H9 (cell line): ENCODE data around the gene C16orf87. TPM values are rescaled to one million over a fixed set of nuclear protein-coding genes. Genes with fewer than 3 reads are reported as not detected.

Experiments used
- DNase-seq: peaks from one replicate; pipeline ENCODE4 v3.0.0-alpha.2; 2017
- H2AFZ ChIP-seq: one replicate; pipeline ENCODE4 v1.6.1; 2013; ENCODE audit warnings: mild to moderate bottlenecking, low read length, control low read depth, moderate library complexity
- H2AK5ac ChIP-seq: 2 replicates; pipeline ENCODE4 v1.6.1; 2013; ENCODE audit warnings: low read length, control low read depth, mixed read lengths; ENCODE audit not compliant: insufficient read length
- H2BK120ac ChIP-seq: one replicate; pipeline ENCODE4 v1.6.1; 2013; ENCODE audit warnings: low read depth, mild to moderate bottlenecking, low read length, control low read depth, inconsistent platforms; ENCODE audit not compliant: poor library complexity, severe bottlenecking
- H2BK12ac ChIP-seq: 2 replicates; pipeline ENCODE4 v1.6.1; 2013; ENCODE audit warnings: low read length, control low read depth, mixed read lengths, low read depth; ENCODE audit not compliant: insufficient read length
- H2BK15ac ChIP-seq: 2 replicates; pipeline ENCODE4 v1.6.1; 2013; ENCODE audit warnings: low read depth, low read length, control low read depth
- H2BK20ac ChIP-seq: one replicate; pipeline ENCODE4 v1.6.1; 2013; ENCODE audit warnings: low read depth, mild to moderate bottlenecking, low read length, control low read depth, inconsistent platforms; ENCODE audit not compliant: poor library complexity, severe bottlenecking
- H2BK5ac ChIP-seq: 2 replicates; pipeline ENCODE4 v1.6.1; 2013; ENCODE audit warnings: low read length, control low read depth, mixed read lengths; ENCODE audit not compliant: insufficient read length
- H3K14ac ChIP-seq: 2 replicates; pipeline ENCODE4 v1.6.1; 2013; ENCODE audit warnings: low read length, control low read depth; ENCODE audit not compliant: insufficient read depth
- H3K18ac ChIP-seq: 2 replicates; pipeline ENCODE4 v1.6.1; 2013; ENCODE audit warnings: low read depth, mild to moderate bottlenecking, mixed read lengths, low read length, control low read depth; ENCODE audit not compliant: insufficient read length
- H3K23ac ChIP-seq: 2 replicates; pipeline ENCODE4 v1.6.1; 2013; ENCODE audit warnings: low read length, control low read depth, mixed read lengths, low read depth; ENCODE audit not compliant: insufficient read length
- H3K23me2 ChIP-seq: 2 replicates; pipeline ENCODE4 v1.6.1; 2013; ENCODE audit warnings: low read depth, mild to moderate bottlenecking, mixed read lengths, low read length, control low read depth; ENCODE audit not compliant: insufficient read length, poor library complexity, severe bottlenecking
- H3K27ac ChIP-seq: 2 replicates; pipeline ENCODE4 v1.5.1; 2013; ENCODE audit warnings: low read length, control low read depth, mixed read lengths, low read depth; ENCODE audit not compliant: insufficient read length
- H3K27me3 ChIP-seq: 2 replicates; pipeline ENCODE4 v1.6.1; 2013; ENCODE audit warnings: low read length, control low read depth, inconsistent platforms; ENCODE audit not compliant: insufficient read depth
- H3K4ac ChIP-seq: 2 replicates; pipeline ENCODE4 v1.6.1; 2013; ENCODE audit warnings: low read depth, mild to moderate bottlenecking, control low read depth, inconsistent platforms, low read length, moderate library complexity
- H3K4me1 ChIP-seq: 2 replicates; pipeline ENCODE4 v1.6.1; 2013; ENCODE audit warnings: low read length, control low read depth, inconsistent platforms; ENCODE audit not compliant: insufficient read depth
- H3K4me2 ChIP-seq: 2 replicates; pipeline ENCODE4 v1.6.1; 2013; ENCODE audit warnings: low read length, control low read depth, mixed read lengths; ENCODE audit not compliant: insufficient read length, insufficient read depth
- H3K56ac ChIP-seq: 2 replicates; pipeline ENCODE4 v1.6.1; 2013; ENCODE audit warnings: low read depth, mild to moderate bottlenecking, mixed read lengths, low read length, control low read depth; ENCODE audit not compliant: insufficient read length
- H3K79me1 ChIP-seq: 2 replicates; pipeline ENCODE4 v1.6.1; 2013; ENCODE audit warnings: low read depth, mild to moderate bottlenecking, moderate library complexity, low read length, control low read depth, inconsistent platforms; ENCODE audit not compliant: insufficient read depth, poor library complexity, severe bottlenecking
- H3K79me2 ChIP-seq: 2 replicates; pipeline ENCODE4 v1.6.1; 2013; ENCODE audit warnings: low read length, control low read depth, inconsistent platforms; ENCODE audit not compliant: insufficient read depth
- H3K9ac ChIP-seq: 2 replicates; pipeline ENCODE4 v1.6.1; 2013; ENCODE audit warnings: low read length, control low read depth, mixed read lengths; ENCODE audit not compliant: insufficient read length; ENCODE audit errors: extremely low read depth
- H3K9me3 ChIP-seq: one replicate; pipeline ENCODE4 v1.6.1; 2013; ENCODE audit warnings: low read depth, low read length, inconsistent platforms; ENCODE audit not compliant: control insufficient read depth
- H3T11ph ChIP-seq: one replicate; pipeline ENCODE4 v1.6.1; 2013; ENCODE audit warnings: mild to moderate bottlenecking, low read length, control low read depth, inconsistent platforms
- H4K20me1 ChIP-seq: one replicate; pipeline ENCODE4 v1.6.1; 2013; ENCODE audit not compliant: control insufficient read depth, insufficient read length, insufficient read depth
- H4K5ac ChIP-seq: 2 replicates; pipeline ENCODE4 v1.6.1; 2013; ENCODE audit warnings: low read depth, mild to moderate bottlenecking, mixed read lengths, low read length, control low read depth; ENCODE audit not compliant: insufficient read length
- H4K8ac ChIP-seq: replicated peaks from 2 replicates; pipeline ENCODE4 v1.6.1; 2013; ENCODE audit warnings: low read length, control low read depth, mixed read lengths, low read depth; ENCODE audit not compliant: insufficient read length
- H4K91ac ChIP-seq: 2 replicates; pipeline ENCODE4 v1.6.1; 2013; ENCODE audit warnings: low read depth, mild to moderate bottlenecking, moderate library complexity, mixed read lengths, low read length, control low read depth; ENCODE audit not compliant: insufficient read length
- H3K27ac Mint-ChIP-seq, 3 experiments: 2 replicates in 2 of 3; 3 replicates in 1 of 3; pipeline ENCODE4 v1.8.0; 2020 to 2021; ENCODE audit warnings: mixed read lengths in 3 of 3, mild to moderate bottlenecking in 1 of 3, moderate library complexity in 1 of 3
- H3K27me3 Mint-ChIP-seq: 2 replicates; pipeline ENCODE4 v1.8.0; 2021; ENCODE audit warnings: low read depth, mild to moderate bottlenecking, moderate library complexity, mixed read lengths
- H3K36me3 Mint-ChIP-seq, 3 experiments: 2 replicates in 2 of 3; 3 replicates in 1 of 3; pipeline ENCODE4 v1.8.0; 2020 to 2021; ENCODE audit warnings: low read depth in 3 of 3, mixed read lengths in 3 of 3; ENCODE audit not compliant: insufficient read depth in 1 of 3
- H3K4me1 Mint-ChIP-seq, 2 experiments: 2 replicates each; pipeline ENCODE4 v1.8.0; 2020; ENCODE audit warnings: mixed read lengths in 2 of 2
- H3K4me3 Mint-ChIP-seq, 2 experiments: 2 replicates in 1 of 2; 3 replicates in 1 of 2; pipeline ENCODE4 v1.8.0; 2020 to 2021; ENCODE audit warnings: mild to moderate bottlenecking in 2 of 2, mixed read lengths in 2 of 2, moderate library complexity in 1 of 2
- H3K9me3 Mint-ChIP-seq, 2 experiments: 2 replicates in 1 of 2; 3 replicates in 1 of 2; pipeline ENCODE4 v1.8.0; 2020; ENCODE audit warnings: mild to moderate bottlenecking in 2 of 2, mixed read lengths in 2 of 2, moderate library complexity in 1 of 2
- WGBS: extraction: QIAGEN DNeasy Blood & Tissue Kit; methylation state at CpG from one replicate; pipeline ENCODE4 v1.1.7; 2013; ENCODE audit warnings: missing lambda C conversion rate, low lambda C conversion rate, mixed read lengths; ENCODE audit not compliant: insufficient read length; ENCODE audit errors: extremely low coverage; 5-methylcytosine and 5-hydroxymethylcytosine counted together
- total RNA-seq: library from RNA; stranded (reverse); gene quantifications from 2 replicates; pipeline ENCODE4 v1.2.1, GENCODE V29; 2021
- TF ChIP-seq, protein P1 (sequence below): fragments of 200-600 bp; sonication (generic); conservative IDR thresholded peaks from 3 replicates; pipeline ENCODE4 v1.8.0; 2021; ENCODE audit warnings: antibody characterized with exemption, mild to moderate bottlenecking

C16orf87 gene
- total RNA-seq, 1 experiment from 2014 or later: 16.7 TPM

DNA sequence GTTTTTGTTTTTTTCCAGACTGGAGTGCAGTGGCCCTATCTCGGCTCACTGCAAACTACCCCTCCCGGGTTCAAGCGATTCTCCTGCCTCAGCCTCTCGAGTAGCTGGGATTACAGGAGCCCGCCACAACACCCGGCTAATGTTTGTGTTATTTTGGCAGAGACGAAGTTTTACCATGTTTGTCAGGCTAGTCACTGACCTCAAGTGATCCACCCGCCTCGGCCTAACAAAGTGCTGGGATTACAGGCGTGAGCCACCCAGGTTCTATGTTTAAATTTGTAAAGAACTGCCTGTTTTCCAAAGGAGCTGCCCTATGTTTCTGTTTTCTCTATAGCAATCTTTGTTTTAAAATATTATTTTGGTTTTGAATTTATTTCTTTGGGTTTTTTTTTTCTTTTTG lies 13.8 kb upstream of the C16orf87 start:
- Histone ChIP-seq H3K4me1 (no peaks in the 10 kb centered on the region), H4K5ac (no peak overlapping the region), H3K18ac (no peak overlapping the region), H2AFZ (no peak overlapping the region), H3K9ac (no peak overlapping the region), H2BK20ac (no peak overlapping the region), H3K79me1 (no peaks in the 10 kb centered on the region), H3K9me3 (no peaks in the 10 kb centered on the region), H3K27me3 (no peaks in the 10 kb centered on the region), H3K79me2 (no peaks in the 10 kb centered on the region), H3K23me2 (no peaks in the 10 kb centered on the region), H2BK15ac (no peak overlapping the region), H2BK120ac (no peak overlapping the region), H3K14ac (no peak overlapping the region), H2AK5ac (no peak overlapping the region), H3K27ac (no peak overlapping the region), H3K4me2 (no peak overlapping the region), H4K20me1 (no peaks in the 10 kb centered on the region), H4K91ac (no peak overlapping the region), H2BK12ac (no peak overlapping the region), H4K8ac (no peak overlapping the region), H3T11ph (no peak overlapping the region), H3K56ac (no peak overlapping the region), H3K23ac (no peak overlapping the region), H3K4ac (no peak overlapping the region), H2BK5ac (no peak overlapping the region)
- DNase-seq: no peak
- Mint-ChIP-seq H3K9me3 (peaks cover 13 to 14% of the 10 kb centered on the region in 2 experiments), H3K27me3 (no peaks in the 10 kb centered on the region), H3K27ac (no peak overlapping the region), H3K4me3 (no peak overlapping the region), H3K36me3 (peaks cover 0 to 11% (median 3%) of the 10 kb centered on the region in 3 experiments; a peak in 3 of 7 replicates), H3K4me1 (peaks cover 8 to 9% of the 10 kb centered on the region in 2 experiments)
- no CpG with 5 or more reads among the region's 10 CpGs for WGBS
- TF ChIP-seq, protein P1, sequence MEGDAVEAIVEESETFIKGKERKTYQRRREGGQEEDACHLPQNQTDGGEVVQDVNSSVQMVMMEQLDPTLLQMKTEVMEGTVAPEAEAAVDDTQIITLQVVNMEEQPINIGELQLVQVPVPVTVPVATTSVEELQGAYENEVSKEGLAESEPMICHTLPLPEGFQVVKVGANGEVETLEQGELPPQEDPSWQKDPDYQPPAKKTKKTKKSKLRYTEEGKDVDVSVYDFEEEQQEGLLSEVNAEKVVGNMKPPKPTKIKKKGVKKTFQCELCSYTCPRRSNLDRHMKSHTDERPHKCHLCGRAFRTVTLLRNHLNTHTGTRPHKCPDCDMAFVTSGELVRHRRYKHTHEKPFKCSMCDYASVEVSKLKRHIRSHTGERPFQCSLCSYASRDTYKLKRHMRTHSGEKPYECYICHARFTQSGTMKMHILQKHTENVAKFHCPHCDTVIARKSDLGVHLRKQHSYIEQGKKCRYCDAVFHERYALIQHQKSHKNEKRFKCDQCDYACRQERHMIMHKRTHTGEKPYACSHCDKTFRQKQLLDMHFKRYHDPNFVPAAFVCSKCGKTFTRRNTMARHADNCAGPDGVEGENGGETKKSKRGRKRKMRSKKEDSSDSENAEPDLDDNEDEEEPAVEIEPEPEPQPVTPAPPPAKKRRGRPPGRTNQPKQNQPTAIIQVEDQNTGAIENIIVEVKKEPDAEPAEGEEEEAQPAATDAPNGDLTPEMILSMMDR: no peak
